Glutamatergic neuron (in vitro differentiated cells): ENCODE measurements around the gene EGR4. TPM values are rescaled to one million over a fixed set of nuclear protein-coding genes. Genes with fewer than 3 reads are reported as not detected.

Experiments
- DNase-seq: peaks from one replicate; pipeline ENCODE4 v3.0.0; 2022
- H3K27ac Mint-ChIP-seq: one replicate; pipeline ENCODE4 v1.8.0; 2020; ENCODE audit warnings: mild to moderate bottlenecking, mixed read lengths, inconsistent platforms; ENCODE audit not compliant: unreplicated experiment
- H3K27me3 Mint-ChIP-seq: one replicate; pipeline ENCODE4 v1.8.0; 2020; ENCODE audit warnings: mild to moderate bottlenecking, moderate library complexity, mixed read lengths, inconsistent platforms; ENCODE audit not compliant: unreplicated experiment
- H3K36me3 Mint-ChIP-seq: one replicate; pipeline ENCODE4 v1.8.0; 2020; ENCODE audit warnings: mild to moderate bottlenecking, mixed read lengths, inconsistent platforms; ENCODE audit not compliant: unreplicated experiment
- H3K4me1 Mint-ChIP-seq: one replicate; pipeline ENCODE4 v1.8.0; 2020; ENCODE audit warnings: mild to moderate bottlenecking, low read depth, mixed read lengths, inconsistent platforms; ENCODE audit not compliant: unreplicated experiment
- H3K4me3 Mint-ChIP-seq: one replicate; pipeline ENCODE4 v1.8.0; 2020; ENCODE audit warnings: mild to moderate bottlenecking, mixed read lengths, inconsistent platforms; ENCODE audit not compliant: unreplicated experiment
- H3K9me3 Mint-ChIP-seq: one replicate; pipeline ENCODE4 v1.8.0; 2020; ENCODE audit warnings: mild to moderate bottlenecking, moderate library complexity, mixed read lengths, inconsistent platforms; ENCODE audit not compliant: unreplicated experiment
- CTCF ChIP-seq: fragments of 200-600 bp; sonication (generic); IDR thresholded peaks from one replicate; pipeline ENCODE4 v1.5.0; 2021; ENCODE audit not compliant: partially characterized antibody, unreplicated experiment
- total RNA-seq: library from RNA; stranded (reverse); fragmentation: NEBNext Ultra II Directional; extraction: Animal tissue kit (Norgen Biotek cat#: 25700); gene quantifications from one replicate; pipeline ENCODE4 v1.2.1, GENCODE V29; 2021; ENCODE audit not compliant: unreplicated experiment

EGR4 gene
- total RNA-seq, 1 donor from 2014 or later: not detected

GRCh38 chr2:73291461-73292315 lies 1.7 kb downstream of the EGR4 start:
- peak; percentile 70 for DNase-seq
- no peaks in the 10 kb centered on the region for H3K36me3 Mint-ChIP-seq
- H3K27ac Mint-ChIP-seq: no peak overlapping the region
- peaks cover 14% of the 10 kb centered on the region for H3K27me3 Mint-ChIP-seq
- H3K4me3 Mint-ChIP-seq: peak overlapping the region; percentile 70
- peaks cover under 1% of the 10 kb centered on the region for H3K4me1 Mint-ChIP-seq
- H3K9me3 Mint-ChIP-seq: peaks cover 3% of the 10 kb centered on the region
- TF ChIP-seq CTCF: peak; percentile 40

GRCh38 chr2:73291093-73291460 lies 2.3 kb downstream of the EGR4 start:
- no peaks in the 10 kb centered on the region for H3K36me3 Mint-ChIP-seq
- no peaks in the 10 kb centered on the region for H3K4me1 Mint-ChIP-seq
- H3K4me3 Mint-ChIP-seq: peak overlapping the region; percentile 70
- H3K27ac Mint-ChIP-seq: no peak overlapping the region
- peak; percentile 34 for DNase-seq
- peaks cover 3% of the 10 kb centered on the region for H3K9me3 Mint-ChIP-seq
- no peak for TF ChIP-seq CTCF
- peaks cover 12% of the 10 kb centered on the region for H3K27me3 Mint-ChIP-seq

- peaks cover 11% of the 10 kb centered on the region for H3K27me3 Mint-ChIP-seq
- DNase-seq: peak; percentile 56
- H3K27ac Mint-ChIP-seq: no peak overlapping the region
- no peaks in the 10 kb centered on the region for H3K36me3 Mint-ChIP-seq
- TF ChIP-seq CTCF: peak; percentile 52
- H3K4me1 Mint-ChIP-seq: no peaks in the 10 kb centered on the region
- peak overlapping the region; percentile 67 for H3K4me3 Mint-ChIP-seq
- peaks cover 7% of the 10 kb centered on the region for H3K9me3 Mint-ChIP-seq
Observed at GRCh38 chr2:73290049-73290839, 3.1 kb downstream of the EGR4 start.

GRCh38 chr2:73289304-73289703 lies 4.0 kb downstream of the EGR4 start:
- no peak for DNase-seq
- H3K4me1 Mint-ChIP-seq: no peaks in the 10 kb centered on the region
- H3K4me3 Mint-ChIP-seq: no peak overlapping the region
- peaks cover 6% of the 10 kb centered on the region for H3K27me3 Mint-ChIP-seq
- no peak for TF ChIP-seq CTCF
- H3K36me3 Mint-ChIP-seq: no peaks in the 10 kb centered on the region
- peaks cover 7% of the 10 kb centered on the region for H3K9me3 Mint-ChIP-seq
- H3K27ac Mint-ChIP-seq: no peak overlapping the region
